ENCODE data around the gene GDF11.

The GDF11 gene

DNA sequence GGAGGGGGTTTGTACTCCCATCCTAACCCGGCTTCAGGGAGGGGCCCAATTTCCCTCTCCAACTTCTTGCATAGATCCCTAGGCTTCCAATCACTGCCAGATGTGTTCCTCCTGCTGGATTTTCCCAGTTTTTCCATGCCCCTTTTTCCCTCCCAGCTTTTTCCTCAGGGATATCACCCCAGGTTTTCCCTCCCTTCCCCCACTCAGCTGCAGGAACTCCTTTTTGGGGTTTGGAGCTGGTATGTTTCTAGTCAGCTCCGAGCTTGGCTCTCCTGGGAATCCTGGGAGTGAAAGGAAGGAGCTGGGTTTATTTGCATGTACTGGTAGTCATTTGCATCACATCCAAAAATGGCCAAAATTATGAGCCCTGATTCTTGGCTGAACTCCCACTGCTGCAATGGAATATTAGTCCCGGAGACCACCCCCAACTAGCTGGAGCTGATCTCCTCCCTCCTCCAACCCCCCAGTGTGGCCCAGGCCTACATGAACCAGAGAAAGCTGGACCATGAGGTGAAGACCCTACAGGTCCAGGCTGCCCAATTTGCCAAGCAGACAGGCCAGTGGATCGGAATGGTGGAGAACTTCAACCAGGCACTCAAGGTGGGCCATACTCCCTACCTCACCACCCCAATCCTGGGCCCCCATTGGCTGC lies 24.2 kb upstream of the GDF11 start:
- TF ChIP-seq, protein P1, sequence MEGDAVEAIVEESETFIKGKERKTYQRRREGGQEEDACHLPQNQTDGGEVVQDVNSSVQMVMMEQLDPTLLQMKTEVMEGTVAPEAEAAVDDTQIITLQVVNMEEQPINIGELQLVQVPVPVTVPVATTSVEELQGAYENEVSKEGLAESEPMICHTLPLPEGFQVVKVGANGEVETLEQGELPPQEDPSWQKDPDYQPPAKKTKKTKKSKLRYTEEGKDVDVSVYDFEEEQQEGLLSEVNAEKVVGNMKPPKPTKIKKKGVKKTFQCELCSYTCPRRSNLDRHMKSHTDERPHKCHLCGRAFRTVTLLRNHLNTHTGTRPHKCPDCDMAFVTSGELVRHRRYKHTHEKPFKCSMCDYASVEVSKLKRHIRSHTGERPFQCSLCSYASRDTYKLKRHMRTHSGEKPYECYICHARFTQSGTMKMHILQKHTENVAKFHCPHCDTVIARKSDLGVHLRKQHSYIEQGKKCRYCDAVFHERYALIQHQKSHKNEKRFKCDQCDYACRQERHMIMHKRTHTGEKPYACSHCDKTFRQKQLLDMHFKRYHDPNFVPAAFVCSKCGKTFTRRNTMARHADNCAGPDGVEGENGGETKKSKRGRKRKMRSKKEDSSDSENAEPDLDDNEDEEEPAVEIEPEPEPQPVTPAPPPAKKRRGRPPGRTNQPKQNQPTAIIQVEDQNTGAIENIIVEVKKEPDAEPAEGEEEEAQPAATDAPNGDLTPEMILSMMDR (IDR thresholded peaks at IDR 0.05; ENCODE audit: insufficient read depth, low read depth, low read length, missing control alignments): no peak
- no peak for DNase-seq (ENCODE audit: low read depth)
- no peak overlapping the region for H3K4me3 ChIP-seq (ENCODE audit: low read length)

DNA sequence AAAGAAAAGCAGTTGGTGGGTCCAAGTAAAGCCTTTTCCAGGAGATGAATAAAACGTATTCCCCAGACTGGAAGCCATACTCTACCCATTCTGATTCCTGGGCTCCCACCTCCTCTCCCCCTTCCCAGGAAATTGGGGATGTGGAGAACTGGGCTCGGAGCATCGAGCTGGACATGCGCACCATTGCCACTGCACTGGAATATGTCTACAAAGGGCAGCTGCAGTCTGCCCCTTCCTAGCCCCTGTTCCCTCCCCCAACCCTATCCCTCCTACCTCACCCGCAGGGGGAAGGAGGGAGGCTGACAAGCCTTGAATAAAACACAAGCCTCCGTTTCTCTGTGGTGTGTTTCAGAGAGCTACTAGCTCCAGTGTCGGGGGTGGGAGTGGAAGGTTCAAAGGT lies 23.6 kb upstream of the GDF11 start:
- no peak for DNase-seq (ENCODE audit: low read depth)
- TF ChIP-seq, protein P1 (IDR thresholded peaks at IDR 0.05; ENCODE audit: insufficient read depth, low read depth, low read length, missing control alignments): no peak
- H3K4me3 ChIP-seq (ENCODE audit: low read length): no peak overlapping the region

DNA sequence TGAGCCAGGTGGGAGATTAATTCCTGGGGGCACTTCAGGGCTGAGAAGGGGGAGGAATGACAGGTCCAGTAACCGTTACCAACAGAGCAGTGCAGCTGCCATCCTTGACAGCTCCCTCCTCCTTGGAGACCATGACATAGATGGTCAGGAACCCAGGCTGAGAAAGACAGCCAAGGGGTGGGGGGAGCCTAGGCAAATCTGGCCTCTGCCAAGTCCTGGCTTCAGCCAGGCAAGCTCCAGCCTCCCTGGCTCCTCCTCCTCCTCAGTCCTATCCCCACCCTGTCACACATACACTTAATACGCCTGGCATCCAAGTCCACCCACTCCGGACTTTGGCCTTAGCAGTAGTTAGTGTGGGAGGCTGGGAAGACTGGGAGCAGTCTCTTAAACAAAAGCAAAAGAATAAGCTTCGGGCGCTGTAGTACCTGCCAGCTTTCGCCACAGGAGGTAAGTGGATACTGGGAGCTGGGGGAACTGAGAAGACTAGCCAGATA lies 22.8 kb upstream of the GDF11 start, which contains the start of gene RDH5:
Gene RDH5 (plus strand): TSS at position 323 of the 494 bp plus-strand sequence. CDS start 792 bp downstream, outside the sequence.
- DNase-seq (ENCODE audit: low read depth): peak; percentile 42
- TF ChIP-seq, protein P1 (IDR thresholded peaks at IDR 0.05; ENCODE audit: insufficient read depth, low read depth, low read length, missing control alignments): no peak
- no peak within 1 kb of the TSS for H3K4me3 ChIP-seq (ENCODE audit: low read length)

DNA sequence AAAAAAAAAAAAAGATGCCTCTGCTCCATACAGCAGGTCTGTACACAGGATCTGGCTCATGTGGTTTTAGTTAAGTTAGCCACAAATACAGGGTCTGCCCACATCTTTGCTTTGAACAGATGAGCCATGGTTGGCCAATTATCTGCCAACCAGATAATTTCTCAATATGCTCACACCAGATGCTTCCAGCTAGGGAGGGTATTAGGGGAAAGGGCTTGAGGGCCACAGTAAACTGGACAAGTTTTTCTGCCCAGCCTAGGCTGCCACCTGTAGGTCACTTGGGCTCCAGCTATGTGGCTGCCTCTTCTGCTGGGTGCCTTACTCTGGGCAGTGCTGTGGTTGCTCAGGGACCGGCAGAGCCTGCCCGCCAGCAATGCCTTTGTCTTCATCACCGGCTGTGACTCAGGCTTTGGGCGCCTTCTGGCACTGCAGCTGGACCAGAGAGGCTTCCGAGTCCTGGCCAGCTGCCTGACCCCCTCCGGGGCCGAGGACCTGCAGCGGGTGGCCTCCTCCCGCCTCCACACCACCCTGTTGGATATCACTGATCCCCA lies 22.0 kb upstream of the GDF11 start:
- peak; percentile 87 for DNase-seq (ENCODE audit: low read depth)
- H3K4me3 ChIP-seq (ENCODE audit: low read length): no peak overlapping the region
- TF ChIP-seq, protein P1 (IDR thresholded peaks at IDR 0.05; ENCODE audit: insufficient read depth, low read depth, low read length, missing control alignments): peak; percentile 58

DNA sequence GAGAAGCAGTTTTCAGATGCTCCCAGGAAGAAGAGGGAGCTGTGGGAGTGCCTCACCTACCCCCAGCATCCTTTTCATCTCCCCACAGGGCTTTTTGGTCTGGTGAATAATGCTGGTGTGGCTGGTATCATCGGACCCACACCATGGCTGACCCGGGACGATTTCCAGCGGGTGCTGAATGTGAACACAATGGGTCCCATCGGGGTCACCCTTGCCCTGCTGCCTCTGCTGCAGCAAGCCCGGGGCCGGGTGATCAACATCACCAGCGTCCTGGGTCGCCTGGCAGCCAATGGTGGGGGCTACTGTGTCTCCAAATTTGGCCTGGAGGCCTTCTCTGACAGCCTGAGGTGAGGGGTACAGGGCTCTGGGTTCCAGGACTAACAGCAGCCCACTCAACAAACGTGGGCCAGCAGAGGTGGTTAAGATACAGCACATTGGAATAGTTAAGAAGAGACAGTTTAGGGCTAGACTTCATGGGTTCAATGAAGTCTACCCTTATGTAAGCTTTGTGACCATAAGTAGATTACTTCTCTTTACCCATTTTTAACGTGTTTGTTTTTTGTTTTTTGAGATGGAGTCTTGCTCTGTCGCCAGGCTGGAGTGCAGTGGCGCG lies 21.2 kb upstream of the GDF11 start:
- no peak for DNase-seq (ENCODE audit: low read depth)
- no peak overlapping the region for H3K4me3 ChIP-seq (ENCODE audit: low read length)
- TF ChIP-seq, protein P1 (IDR thresholded peaks at IDR 0.05; ENCODE audit: insufficient read depth, low read depth, low read length, missing control alignments): no peak

DNA sequence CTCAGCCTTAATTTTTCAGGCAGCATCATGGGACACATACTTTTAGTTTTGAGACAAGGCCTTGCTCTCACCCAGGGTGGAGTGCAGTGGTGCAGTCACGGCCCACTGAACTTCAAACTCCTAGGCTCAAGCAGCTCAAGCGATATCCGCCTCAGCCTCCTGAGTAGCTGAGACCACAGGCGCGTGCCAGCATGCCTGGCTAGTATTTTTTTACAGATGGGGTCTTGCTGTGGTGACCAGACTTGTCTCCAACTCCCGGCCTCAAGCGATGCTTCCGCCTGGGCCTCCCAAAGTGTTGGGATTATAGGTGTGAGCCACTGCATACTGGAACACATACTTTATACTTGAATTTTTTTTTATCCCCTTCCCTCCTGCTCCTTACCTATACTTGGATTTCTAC lies 20.0 kb upstream of the GDF11 start:
- no peak overlapping the region for H3K4me3 ChIP-seq (ENCODE audit: low read length)
- DNase-seq (ENCODE audit: low read depth): no peak
- TF ChIP-seq, protein P1 (IDR thresholded peaks at IDR 0.05; ENCODE audit: insufficient read depth, low read depth, low read length, missing control alignments): no peak
